Measurements from ENCODE around the gene PARD3.

The PARD3 gene

GRCh38 chr10:34589275-34589674, 225.8 kb downstream of the PARD3 start:
- POLR2A ChIA-PET = no interaction called here
- CTCF ChIA-PET = no interaction called here
- DNase-seq (ENCODE audit: extremely low spot score) = no peak
- TF ChIP-seq CTBP1 (IDR thresholded peaks at IDR 0.05; ENCODE audit: borderline replicate concordance) (no peak), BHLHE40 (IDR thresholded peaks at IDR 0.05; ENCODE audit: borderline replicate concordance) (no peak), ZNF384 (IDR thresholded peaks at IDR 0.05) (no peak), ELF4 (IDR thresholded peaks at IDR 0.05) (no peak), FOXK2 (IDR thresholded peaks at IDR 0.05) (no peak), LEF1 (IDR thresholded peaks at IDR 0.05; ENCODE audit: borderline replicate concordance) (no peak), ARNT (IDR thresholded peaks at IDR 0.05) (no peak), TARDBP (IDR thresholded peaks at IDR 0.05) (no peak), SUZ12 (IDR thresholded peaks at IDR 0.05) (no peak), SP1 (IDR thresholded peaks at IDR 0.05) (no peak), NFRKB (IDR thresholded peaks at IDR 0.05) (no peak), L3MBTL2 (conservative IDR thresholded peaks at IDR 0.05) (no peak), PKNOX1 (IDR thresholded peaks at IDR 0.05) (no peak), FOXA1 (IDR thresholded peaks at IDR 0.05) (no peak), FOXM1 (IDR thresholded peaks at IDR 0.05; ENCODE audit: borderline replicate concordance) (no peak), HDGF (IDR thresholded peaks at IDR 0.05; ENCODE audit: borderline replicate concordance) (no peak)

GRCh38 chr10:34587680-34588019, 227.4 kb downstream of the PARD3 start:
- ChIA-PET CTCF (no interaction called here), POLR2A (no interaction called here)
- no peak for TF ChIP-seq FOXK2 (IDR thresholded peaks at IDR 0.05)
- no peak for TF ChIP-seq SUZ12 (IDR thresholded peaks at IDR 0.05)
- no peak for TF ChIP-seq FOXA1 (IDR thresholded peaks at IDR 0.05)
- no peak for TF ChIP-seq SP1 (IDR thresholded peaks at IDR 0.05)
- TF ChIP-seq LEF1 (IDR thresholded peaks at IDR 0.05; ENCODE audit: borderline replicate concordance) = no peak
- TF ChIP-seq FOXM1 (IDR thresholded peaks at IDR 0.05; ENCODE audit: borderline replicate concordance) = no peak
- TF ChIP-seq HDGF (IDR thresholded peaks at IDR 0.05; ENCODE audit: borderline replicate concordance) = no peak
- no peak for DNase-seq (ENCODE audit: extremely low spot score)

GRCh38 chr10:34587002-34587679, 228.0 kb downstream of the PARD3 start:
- no peak for TF ChIP-seq L3MBTL2 (conservative IDR thresholded peaks at IDR 0.05)
- POLR2A ChIA-PET = no interaction called here
- CTCF ChIA-PET = no interaction called here
- DNase-seq (ENCODE audit: extremely low spot score) = no peak

GRCh38 chr10:34585422-34586112, 229.5 kb downstream of the PARD3 start:
- CTCF ChIA-PET = no interaction called here
- no peak for DNase-seq (ENCODE audit: extremely low spot score)
- POLR2A ChIA-PET = no interaction called here
- TF ChIP-seq LEF1 (IDR thresholded peaks at IDR 0.05; ENCODE audit: borderline replicate concordance) = no peak
- TF ChIP-seq ZNF384 (IDR thresholded peaks at IDR 0.05) = no peak

- TF ChIP-seq SUZ12 (IDR thresholded peaks at IDR 0.05) (no peak), NFRKB (IDR thresholded peaks at IDR 0.05) (no peak)
- POLR2A ChIA-PET = no interaction called here
- no peak for DNase-seq (ENCODE audit: extremely low spot score)
- CTCF ChIA-PET = interaction anchor here (0.6 to 0.7 kb wide), 2 partner anchors 46 to 1575 kb away, joined by 3 to 5 read pairs; no protein-coding TSS in a partner anchor
Observed at GRCh38 chr10:34584164-34584563, 230.9 kb downstream of the PARD3 start.

- DNase-seq (ENCODE audit: extremely low spot score) = no peak
- CTCF ChIA-PET = no interaction called here
- POLR2A ChIA-PET = no interaction called here
- TF ChIP-seq FOXK2 (IDR thresholded peaks at IDR 0.05) (no peak), LEF1 (IDR thresholded peaks at IDR 0.05; ENCODE audit: borderline replicate concordance) (no peak), HDGF (IDR thresholded peaks at IDR 0.05; ENCODE audit: borderline replicate concordance) (no peak), PKNOX1 (IDR thresholded peaks at IDR 0.05) (peak; percentile 41), FOXM1 (IDR thresholded peaks at IDR 0.05; ENCODE audit: borderline replicate concordance) (no peak), ELF4 (IDR thresholded peaks at IDR 0.05) (no peak)
Observed at GRCh38 chr10:34581801-34582532, 233.1 kb downstream of the PARD3 start.

- ChIA-PET CTCF (interaction anchor here (0.8 kb wide), 1 partner anchor 17 kb away, joined by 4 read pairs; no protein-coding TSS in a partner anchor), POLR2A (interaction anchor here (0.6 kb wide), 1 partner anchor 14 kb away, joined by 3 read pairs; no protein-coding TSS in a partner anchor)
- no peak for DNase-seq (ENCODE audit: extremely low spot score)
- no peak for TF ChIP-seq SUZ12 (IDR thresholded peaks at IDR 0.05)
- TF ChIP-seq HDGF (IDR thresholded peaks at IDR 0.05; ENCODE audit: borderline replicate concordance) = no peak
- TF ChIP-seq TARDBP (IDR thresholded peaks at IDR 0.05) = no peak
- TF ChIP-seq SP1 (IDR thresholded peaks at IDR 0.05) = no peak
- no peak for TF ChIP-seq ZNF384 (IDR thresholded peaks at IDR 0.05)
- TF ChIP-seq FOXM1 (IDR thresholded peaks at IDR 0.05; ENCODE audit: borderline replicate concordance) = no peak
- TF ChIP-seq PKNOX1 (IDR thresholded peaks at IDR 0.05) = no peak
- no peak for TF ChIP-seq NFRKB (IDR thresholded peaks at IDR 0.05)
- TF ChIP-seq L3MBTL2 (conservative IDR thresholded peaks at IDR 0.05) = no peak
- no peak for TF ChIP-seq CTBP1 (IDR thresholded peaks at IDR 0.05; ENCODE audit: borderline replicate concordance)
- no peak for TF ChIP-seq FOXA1 (IDR thresholded peaks at IDR 0.05)
- TF ChIP-seq LEF1 (IDR thresholded peaks at IDR 0.05; ENCODE audit: borderline replicate concordance) = no peak
- no peak for TF ChIP-seq BHLHE40 (IDR thresholded peaks at IDR 0.05; ENCODE audit: borderline replicate concordance)
- no peak for TF ChIP-seq ELF4 (IDR thresholded peaks at IDR 0.05)
- no peak for TF ChIP-seq FOXK2 (IDR thresholded peaks at IDR 0.05)
Observed at GRCh38 chr10:34580643-34581042, 234.5 kb downstream of the PARD3 start.
